Effector CD8-positive, alpha-beta T cell (primary cell): ENCODE measurements around the gene TMEM236.

Source experiments
- DNase-seq: peaks from one replicate; lab custom pipeline; 2025; lab: John Stamatoyannopoulos, UW

TMEM236 gene

GRCh38 chr10:17831341-17831740 lies 79.3 kb downstream of the TMEM236 start:
- no peak for DNase-seq

- no peak for DNase-seq
Observed at GRCh38 chr10:17831896-17832295, 79.9 kb downstream of the TMEM236 start.

GRCh38 chr10:17833656-17834055 lies 81.7 kb downstream of the TMEM236 start:
- DNase-seq = no peak

GRCh38 chr10:17835688-17836087 lies 83.7 kb downstream of the TMEM236 start:
- no peak for DNase-seq

- DNase-seq = no peak
Observed at GRCh38 chr10:17836942-17837341, 84.9 kb downstream of the TMEM236 start.

- no peak for DNase-seq
Observed at GRCh38 chr10:17838080-17838648, 86.2 kb downstream of the TMEM236 start.

GRCh38 chr10:17841050-17841449 lies 89.0 kb downstream of the TMEM236 start:
- DNase-seq = no peak

GRCh38 chr10:17842641-17843040 lies 90.6 kb downstream of the TMEM236 start:
- no peak for DNase-seq

- no peak for DNase-seq
Observed at GRCh38 chr10:17847585-17848296, 95.7 kb downstream of the TMEM236 start.

- no peak for DNase-seq
Observed at GRCh38 chr10:17848646-17849045, 96.6 kb downstream of the TMEM236 start.
